OCI-LY7 (cell line): Measurements from ENCODE around the gene POU2AF3.

Experiments
- CTCF ChIP-seq: fragments of 200-600 bp; sonication (generic); conservative IDR thresholded peaks from 2 replicates; pipeline ENCODE4 v1.5.1; 2014; ENCODE audit warnings: mild to moderate bottlenecking, antibody characterized with exemption, low read length, moderate library complexity, mixed read lengths
- EZH2phosphoT487 ChIP-seq: fragments of 200-600 bp; sonication (generic); IDR thresholded peaks from 2 replicates; pipeline ENCODE4 v1.6.1; 2018; ENCODE audit warnings: low read depth, borderline replicate concordance, mild to moderate bottlenecking, mixed run types, antibody characterized with exemption, low read length, moderate library complexity, mixed read lengths

- no peak for TF ChIP-seq CTCF
- no peak for TF ChIP-seq EZH2phosphoT487
Measured at GRCh38 chr11:111349191-111349695, 50.9 kb downstream of the POU2AF3 start.
